K562 (cell line): ENCODE measurements around the gene C5orf47. TPM values are rescaled to one million over a fixed set of nuclear protein-coding genes. Genes with fewer than 3 reads are reported as not detected.
A peak's percentile ranks its signal among the peaks of the same experiment; 100 is the strongest.

Experiments used
- ATF3 ChIP-seq, 2 experiments: fragments of 450-650 bp in 1 of 2; sonication (generic) in 1 of 2; formaldehyde crosslinking in 1 of 2; IDR thresholded peaks in 1 of 2; conservative IDR thresholded peaks in 1 of 2; 2 replicates each; pipeline versions ENCODE4 v1.6.1 to v1.8.1; 2016 to 2023; ENCODE audit warnings: mild to moderate bottlenecking in 2 of 2, moderate library complexity in 2 of 2, inconsistent platforms in 1 of 2, missing genetic modification reagents in 1 of 2
- ATF7 ChIP-seq: fragments of 450-650 bp; IDR thresholded peaks from 2 replicates; pipeline ENCODE4 v1.7.1; 2014; ENCODE audit warnings: mild to moderate bottlenecking, moderate library complexity
- CEBPG ChIP-seq, 3 experiments: fragments of 200-800 bp in 1 of 3; sonication (Bioruptor generic) in 1 of 3; sonication (generic) in 1 of 3; formaldehyde crosslinking in 1 of 3; IDR thresholded peaks in 2 of 3; conservative IDR thresholded peaks in 1 of 3; 2 replicates each; pipeline versions ENCODE4 v1.6.1 to v1.8.0; 2016 to 2022; ENCODE audit warnings: missing compliant biosample characterization in 2 of 3, missing genetic modification characterization in 2 of 3, mild to moderate bottlenecking in 1 of 3, missing genetic modification reagents in 1 of 3
- DDX20 ChIP-seq: fragments of 450-650 bp; IDR thresholded peaks from 2 replicates; pipeline ENCODE4 v1.6.1; 2016; ENCODE audit warnings: missing genetic modification characterization, low read depth, mild to moderate bottlenecking, missing compliant biosample characterization, moderate library complexity
- ELF1 ChIP-seq: fragments of 200-800 bp; sonication (Bioruptor generic); IDR thresholded peaks from 2 replicates; pipeline ENCODE4 v1.6.1; 2016; ENCODE audit warnings: missing genetic modification characterization, missing compliant biosample characterization
- GATA2 ChIP-seq: sonication (generic); formaldehyde crosslinking; IDR thresholded peaks from 2 replicates; pipeline ENCODE4 v1.4.0; 2020; ENCODE audit warnings: mild to moderate bottlenecking, missing genetic modification reagents
- GMEB1 ChIP-seq: fragments of 250-450 bp; sonication (Bioruptor Pico); IDR thresholded peaks from 2 replicates; pipeline ENCODE4 v1.4.0; 2020; ENCODE audit warnings: mild to moderate bottlenecking
- IRF9 ChIP-seq: fragments of 450-650 bp; IDR thresholded peaks from 2 replicates; pipeline ENCODE4 v1.6.1; 2016; ENCODE audit warnings: missing biosample characterization, missing genetic modification characterization
- MCM7 ChIP-seq, 2 experiments: fragments of 450-650 bp; IDR thresholded peaks; 2 replicates each; pipeline ENCODE4 v1.6.1; 2016 to 2018
- OTX1 ChIP-seq: fragments of 450-650 bp; formaldehyde crosslinking; IDR thresholded peaks from 2 replicates; pipeline ENCODE4 v1.4.0; 2022; ENCODE audit warnings: mild to moderate bottlenecking
- PBX2 ChIP-seq, 2 experiments: IDR thresholded peaks in 1 of 2; conservative IDR thresholded peaks in 1 of 2; 2 replicates each; pipeline ENCODE4 v1.6.1; 2016; ENCODE audit warnings: low read depth in 2 of 2, mild to moderate bottlenecking in 1 of 2, missing compliant biosample characterization in 1 of 2, missing genetic modification characterization in 1 of 2, moderate library complexity in 1 of 2
- SMARCA4 ChIP-seq: fragments of 450-650 bp; IDR thresholded peaks from 2 replicates; pipeline ENCODE4 v1.6.1; 2016
- SOX6 ChIP-seq: fragments of 450-650 bp; IDR thresholded peaks from 2 replicates; pipeline ENCODE4 v1.6.1; 2014; ENCODE audit warnings: mild to moderate bottlenecking
- TAF15 ChIP-seq: fragments of 200-400 bp; formaldehyde crosslinking; IDR thresholded peaks from 2 replicates; pipeline ENCODE4 v1.6.1; 2017; ENCODE audit warnings: mild to moderate bottlenecking, low read depth, low read length, moderate library complexity
- TBL1XR1 ChIP-seq, 2 experiments: IDR thresholded peaks; 2 replicates each; pipeline ENCODE4 v1.6.1; 2012; ENCODE audit warnings: improper control_type of control experiment in 2 of 2, low read length in 2 of 2, mild to moderate bottlenecking in 1 of 2
- THAP12 ChIP-seq: fragments of 250-450 bp; sonication (Bioruptor Pico); IDR thresholded peaks from 2 replicates; pipeline ENCODE4 v1.9.0; 2021; ENCODE audit warnings: mild to moderate bottlenecking, inconsistent platforms
- ZNF12 ChIP-seq: sonication (generic); formaldehyde crosslinking; IDR thresholded peaks from 2 replicates; pipeline ENCODE4 v1.4.0; 2020; ENCODE audit warnings: mild to moderate bottlenecking, missing genetic modification reagents
- ZNF165 ChIP-seq: fragments of 250-450 bp; sonication (Bioruptor Pico); IDR thresholded peaks from 2 replicates; pipeline ENCODE4 v1.4.0; 2020; ENCODE audit warnings: borderline replicate concordance
- polyA plus RNA-seq, 8 experiments: library from polyadenylated mRNA; depleted of rRNA in 4 of 8; stranded (reverse) in 5 of 8; unstranded in 3 of 8; fragments of >200 nt; fragmentation: Nextera tagmentation in 2 of 8; fragmentation: Illumina TruSeq in 1 of 8; extraction: Ambion mirVana in 2 of 8; extraction: Trizol in 1 of 8; gene quantifications; 2 replicates each; pipeline versions ENCODE4 v1.2.1 to v1.2.3, GENCODE V29; 2011 to 2014; ENCODE audit warnings: inconsistent platforms in 1 of 8, missing spikeins in 1 of 8
- total RNA-seq, 7 experiments: library from RNA; depleted of rRNA in 6 of 7; stranded (reverse); fragments of >200 nt in 6 of 7; fragmentation: Illumina TruSeq in 2 of 7; extraction: Trizol in 2 of 7; gene quantifications; 2 replicates each; pipeline versions ENCODE4 v1.2.1 to v1.2.3, GENCODE V29; 2011 to 2021; ENCODE audit warnings: low replicate concordance in 1 of 7

The C5orf47 gene
- total and polyA plus RNA-seq, 9 of the 15 experiments (the other 6 are each of a cell fraction or from before 2014, with no cell fraction given): 0.08 TPM; not detected in 8

- TF ChIP-seq ATF7 (peak; percentile 74; the same call in 1 of the 2 replicates), IRF9 (tag) (peak; percentile 87), ATF3 (IDR thresholded peaks at IDR 0.05) (peak; percentile 97), ATF3 (CRISPR knock-in tag; conservative IDR thresholded peaks at IDR 0.05) (no peak; the same call in 1 of the 2 replicates), ZNF12 (CRISPR knock-in tag) (peak; percentile 34; the same call in 1 of the 2 replicates), PBX2 (CRISPR knock-in tag; IDR thresholded peaks at IDR 0.05; ENCODE audit: low read depth) (peak; percentile 78), PBX2 (tag; conservative IDR thresholded peaks at IDR 0.05; ENCODE audit: low read depth) (peak; percentile 86), TAF15 (no peak), GMEB1 (no peak), CEBPG (CRISPR knock-in tag; IDR thresholded peaks at IDR 0.05) (peak; percentile 91), CEBPG (tag; conservative IDR thresholded peaks at IDR 0.05 in 1 of 2, IDR thresholded peaks at IDR 0.05 in 1 of 2) (peak; percentile 93 to 94), DDX20 (tag) (no peak), MCM7 (IDR thresholded peaks at IDR 0.05) (no peak), ZNF165 (CRISPR knock-in tag) (no peak), OTX1 (CRISPR knock-in tag) (no peak), GATA2 (CRISPR knock-in tag) (no peak), SMARCA4 (0 out of 2 replicates have a peak, but pooled peaks have one; percentile 16), THAP12 (CRISPR knock-in tag) (no peak), TBL1XR1 (IDR thresholded peaks at IDR 0.05; ENCODE audit: low read length in 2 of 2) (no peak), SOX6 (0 out of 2 replicates have a peak, but pooled peaks have one; percentile 15), ELF1 (tag) (no peak)
Observed at GRCh38 chr5:173974688-173975239, 14.2 kb upstream of the C5orf47 start (continued).
